IMR-90 (cell line): Measurements from ENCODE around the gene TMEM63C. TPM values are rescaled to one million over a fixed set of nuclear protein-coding genes. Genes with fewer than 3 reads are reported as not detected.

ENCODE experiments used
- ATAC-seq: fragments of 200-7000 bp; cut with Tn5 transposase; 2 replicates; pipeline ENCODE4 v1.9.1; 2020; ENCODE audit warnings: low read depth, mild to moderate bottlenecking, moderate library complexity
- BruUV-seq: library from RNA; stranded (reverse); fragments of 400-500 nt; replicated peaks from 2 replicates; lab custom pipeline; 2021; lab: Mats Ljungman, UMichigan
- CTCF ChIA-PET: fragments of 300-600 bp; formaldehyde crosslinking; extraction: SDS; loops from one replicate; lab custom pipeline; 2021; ENCODE audit warnings: antibody characterized with exemption; lab: Yijun Ruan, JAX
- POLR2A ChIA-PET: fragments of 300-600 bp; sonication (Branson Sonifier 250); formaldehyde crosslinking; loops from one replicate; lab custom pipeline; 2022; ENCODE audit warnings: antibody characterized with exemption; ENCODE audit not compliant: unreplicated experiment; lab: Charles Lee
- DNase-seq: peaks from one replicate; pipeline ENCODE4 v3.0.0; 2013
- H2AFZ ChIP-seq: replicated peaks from 2 replicates; pipeline ENCODE3; 2013; ENCODE audit warnings: low read length, mild to moderate bottlenecking; ENCODE audit not compliant: poor library complexity
- H2AK5ac ChIP-seq: 2 replicates; pipeline ENCODE4 v1.6.1; 2013; ENCODE audit warnings: low read depth, low read length, inconsistent platforms
- H2AK9ac ChIP-seq: replicated peaks from 2 replicates; pipeline ENCODE3; 2013; ENCODE audit warnings: mild to moderate bottlenecking, low read depth, low read length, moderate library complexity; ENCODE audit not compliant: poor library complexity
- H2BK120ac ChIP-seq: 2 replicates; pipeline ENCODE4 v1.6.1; 2013; ENCODE audit warnings: low read depth, low read length, inconsistent platforms
- H2BK15ac ChIP-seq: 3 replicates; pipeline ENCODE4 v1.6.1; 2013; ENCODE audit warnings: low read depth, low read length, inconsistent platforms
- H2BK20ac ChIP-seq: 2 replicates; pipeline ENCODE4 v1.6.1; 2013; ENCODE audit warnings: low read depth, mild to moderate bottlenecking, inconsistent platforms, low read length, moderate library complexity
- H2BK5ac ChIP-seq: 2 replicates; pipeline ENCODE4 v1.6.1; 2013; ENCODE audit warnings: mild to moderate bottlenecking, low read depth, low read length, inconsistent platforms; ENCODE audit not compliant: poor library complexity, severe bottlenecking
- H3K14ac ChIP-seq: replicated peaks from 2 replicates; pipeline ENCODE4 v1.6.1; 2013; ENCODE audit warnings: low read depth, low read length, inconsistent platforms
- H3K18ac ChIP-seq: 2 replicates; pipeline ENCODE4 v1.6.1; 2013; ENCODE audit warnings: low read depth, low read length, control low read depth
- H3K23ac ChIP-seq: 2 replicates; pipeline ENCODE4 v1.6.1; 2013; ENCODE audit warnings: low read depth, low read length, inconsistent platforms
- H3K27ac ChIP-seq: 2 replicates; pipeline ENCODE4 v1.5.1; 2013; ENCODE audit warnings: mild to moderate bottlenecking, control low read depth, low read length; ENCODE audit not compliant: insufficient read depth
- H3K27me3 ChIP-seq: 2 replicates; pipeline ENCODE4 v1.6.1; 2013; ENCODE audit warnings: low read length; ENCODE audit not compliant: control insufficient read depth, insufficient read depth
- H3K36me3 ChIP-seq: 2 replicates; pipeline ENCODE4 v1.6.1; 2013; ENCODE audit warnings: low read length, mixed read lengths; ENCODE audit not compliant: control insufficient read depth, insufficient read depth
- H3K4ac ChIP-seq: 2 replicates; pipeline ENCODE4 v1.6.1; 2013; ENCODE audit warnings: low read depth, low read length, inconsistent platforms
- H3K4me1 ChIP-seq: 2 replicates; pipeline ENCODE4 v1.6.1; 2013; ENCODE audit warnings: low read length, mixed read lengths; ENCODE audit not compliant: control insufficient read depth, insufficient read depth
- H3K4me2 ChIP-seq: 2 replicates; pipeline ENCODE4 v1.6.1; 2013; ENCODE audit warnings: low read depth, mild to moderate bottlenecking, control low read depth, low read length, moderate library complexity
- H3K4me3 ChIP-seq: 2 replicates; pipeline ENCODE4 v1.5.1; 2013; ENCODE audit warnings: low read depth, mild to moderate bottlenecking, control low read depth, low read length, moderate library complexity; ENCODE audit not compliant: insufficient read depth
- H3K56ac ChIP-seq: 2 replicates; pipeline ENCODE4 v1.6.1; 2013; ENCODE audit warnings: low read length, inconsistent platforms; ENCODE audit not compliant: insufficient read depth; ENCODE audit errors: extremely low read depth
- H3K79me1 ChIP-seq, 2 experiments: 2 replicates each; pipeline ENCODE4 v1.6.1; 2013; ENCODE audit warnings: low read length in 2 of 2, inconsistent platforms in 1 of 2, low read depth in 1 of 2
- H3K9ac ChIP-seq: 2 replicates; pipeline ENCODE4 v1.6.1; 2013; ENCODE audit warnings: low read depth, low read length, control low read depth
- H3K9me1 ChIP-seq: 2 replicates; pipeline ENCODE4 v1.6.1; 2013; ENCODE audit warnings: low read length, inconsistent platforms; ENCODE audit not compliant: insufficient read depth
- H3K9me3 ChIP-seq: 2 replicates; pipeline ENCODE4 v1.6.1; 2013; ENCODE audit warnings: low read length; ENCODE audit not compliant: control insufficient read depth, insufficient read depth
- H4K20me1 ChIP-seq: 2 replicates; pipeline ENCODE4 v1.6.1; 2013; ENCODE audit warnings: low read length, inconsistent platforms; ENCODE audit not compliant: insufficient read depth
- H4K5ac ChIP-seq: 2 replicates; pipeline ENCODE4 v1.6.1; 2013; ENCODE audit warnings: mild to moderate bottlenecking, low read depth, low read length, control low read depth
- H4K8ac ChIP-seq, 2 experiments: 2 replicates each; pipeline ENCODE4 v1.6.1; 2013; ENCODE audit warnings: low read depth in 2 of 2, low read length in 2 of 2, control low read depth in 1 of 2, inconsistent platforms in 1 of 2
- H4K91ac ChIP-seq: 2 replicates; pipeline ENCODE4 v1.6.1; 2013; ENCODE audit warnings: low read depth, low read length, inconsistent platforms; ENCODE audit not compliant: insufficient read depth
- BHLHE40 ChIP-seq: fragments of 150-350 bp; IDR thresholded peaks from 2 replicates; pipeline ENCODE4 v1.6.1; 2016; ENCODE audit warnings: mild to moderate bottlenecking, low read depth, low read length
- MAFK ChIP-seq: IDR thresholded peaks from 2 replicates; pipeline ENCODE4 v1.6.1; 2012; ENCODE audit warnings: low read depth, low read length, improper control_type of control experiment
- MAZ ChIP-seq: IDR thresholded peaks from 2 replicates; pipeline ENCODE4 v1.6.1; 2012; ENCODE audit warnings: low read depth, mild to moderate bottlenecking, low read length, improper control_type of control experiment, moderate library complexity, borderline replicate concordance
- MXI1 ChIP-seq: IDR thresholded peaks from 2 replicates; pipeline ENCODE4 v1.6.1; 2012; ENCODE audit warnings: low read depth, mild to moderate bottlenecking, low read length, moderate library complexity, borderline replicate concordance
- NFE2L2 ChIP-seq: fragments of 150-350 bp; IDR thresholded peaks from 2 replicates; pipeline ENCODE4 v1.6.1; 2016; ENCODE audit warnings: low read depth, mild to moderate bottlenecking, low read length
- RCOR1 ChIP-seq: IDR thresholded peaks from 2 replicates; pipeline ENCODE4 v1.6.1; 2012; ENCODE audit warnings: mild to moderate bottlenecking, low read length, improper control_type of control experiment; ENCODE audit not compliant: insufficient replicate concordance
- WGBS, 2 experiments: methylation state at CpG; one replicate each; pipeline versions ENCODE4 v1.1.5 to v1.1.7; 2013; ENCODE audit warnings: missing lambda C conversion rate in 2 of 2; ENCODE audit not compliant: insufficient read length in 1 of 2; ENCODE audit errors: extremely low coverage in 2 of 2; 5-methylcytosine and 5-hydroxymethylcytosine counted together
- dilution Hi-C: fragments of 300-500 bp; cut with HindIII; formaldehyde crosslinking; loops from one replicate; pipeline ENCODE4 v1.14.3; 2018; ENCODE audit warnings: low sequenced_read_pairs; ENCODE audit not compliant: unreplicated experiment
- in situ Hi-C: fragments of 300-500 bp; cut with MboI; formaldehyde crosslinking; loops from 3 replicates; pipeline ENCODE4 v1.14.3; 2019; ENCODE audit warnings: low sequenced_read_pairs, inconsistent platforms, mixed read lengths
- intact Hi-C: fragments of 100-400 bp; cut with micrococcal nuclease; formaldehyde crosslinking; loops from 2 replicates; pipeline ENCODE4 v1.10.0; 2022
- polyA plus RNA-seq, 3 experiments: library from polyadenylated mRNA; depleted of rRNA; stranded (reverse); fragments of >200 nt; gene quantifications; 2 replicates each; pipeline ENCODE4 v1.2.3, GENCODE V29; 2012; ENCODE audit warnings: low replicate concordance in 1 of 3
- total RNA-seq: library from RNA; depleted of rRNA; stranded (reverse); fragments of >200 nt; gene quantifications from 2 replicates; pipeline ENCODE4 v1.2.3, GENCODE V29; 2012
- TF ChIP-seq, protein P1 (sequence below): conservative IDR thresholded peaks from 2 replicates; pipeline ENCODE4 v1.5.1; 2012; ENCODE audit warnings: mild to moderate bottlenecking, low read depth, low read length, improper control_type of control experiment
- TF ChIP-seq, protein P2 (sequence below): fragments of 150-350 bp; IDR thresholded peaks from 2 replicates; pipeline ENCODE4 v1.6.1; 2016; ENCODE audit warnings: low read depth, mild to moderate bottlenecking, low read length, moderate library complexity, borderline replicate concordance

TMEM63C gene
- total and polyA plus RNA-seq, 2 of the 4 experiments (the other 2 are of a cell fraction): under 0.01 TPM; not detected in 1

DNA sequence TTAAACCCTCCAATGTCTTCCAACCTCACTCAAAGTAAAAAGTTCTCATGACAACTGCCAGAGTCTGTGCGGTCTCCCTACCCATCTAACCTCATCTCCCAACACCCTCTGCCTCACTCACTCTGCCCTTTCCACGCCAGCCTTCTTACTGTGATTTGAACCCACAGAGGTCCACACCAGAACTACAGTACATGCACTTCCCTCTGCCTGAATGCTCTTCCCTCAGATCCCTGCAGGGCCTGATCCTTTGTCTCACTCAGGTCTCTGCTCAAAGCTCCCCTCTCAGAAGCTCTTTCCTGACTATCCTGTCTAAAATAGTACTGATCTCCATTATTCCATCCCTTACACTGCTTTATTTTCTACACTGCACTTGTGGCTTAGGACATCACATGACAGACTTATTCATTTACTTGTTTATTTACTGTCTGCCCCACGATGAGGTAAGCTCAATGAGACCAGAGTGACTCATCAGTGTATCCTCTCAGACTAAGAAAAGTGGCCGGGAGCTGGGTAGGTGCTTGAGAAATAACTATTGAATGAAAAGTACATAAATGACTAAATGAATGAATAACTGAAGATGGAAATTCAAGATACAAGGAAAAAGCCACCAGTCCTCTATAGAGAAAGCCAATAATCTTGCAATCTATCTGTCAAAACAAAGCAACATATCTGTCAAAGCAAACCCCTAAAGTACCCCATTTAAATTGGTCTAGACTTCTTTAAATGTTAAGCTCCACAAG, 122.0 kb downstream of the TMEM63C start (continued):
- TF ChIP-seq MXI1: no peak
- peak; percentile 67; the same call in 1 of the 2 replicates for TF ChIP-seq NFE2L2

DNA sequence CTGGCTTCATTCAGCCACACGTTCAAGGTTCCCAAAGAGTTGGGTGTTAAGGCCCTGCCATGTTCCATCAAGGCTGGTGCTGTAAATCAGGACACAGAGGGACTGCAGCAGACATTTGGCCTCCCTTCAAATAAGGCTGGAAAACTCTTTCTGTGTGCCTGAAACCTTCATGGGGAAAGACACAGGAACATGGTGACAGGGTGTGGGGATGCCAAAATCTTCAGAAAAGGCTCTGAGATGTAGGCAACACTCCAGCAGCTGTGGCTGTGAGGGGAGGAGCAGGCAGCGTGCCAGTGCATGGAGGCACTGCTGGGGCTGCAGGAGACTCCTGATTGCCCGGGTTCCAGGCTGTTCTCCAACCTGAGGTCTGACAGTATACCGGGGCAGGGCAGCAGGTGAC, 124.1 kb downstream of the TMEM63C start:
- no peak overlapping the region for H2AFZ ChIP-seq
- H3K9ac ChIP-seq: no peak overlapping the region
- no peak overlapping the region for H2BK5ac ChIP-seq
- peaks cover 9% of the 10 kb centered on the region; the same call in 1 of the 2 replicates for H4K20me1 ChIP-seq
- 80% methylated on average over 1 of the region's 4 CpGs; no CpG with 5 or more reads in 1 of the 2 experiments for WGBS, 2 experiments
- no TSS peak for BruUV-seq
- H3K4me3 ChIP-seq: no peak overlapping the region
- no peak overlapping the region for H4K8ac ChIP-seq
- H3K4me2 ChIP-seq: no peak overlapping the region
- no peak overlapping the region for H2AK9ac ChIP-seq
- H3K23ac ChIP-seq: no peak overlapping the region
- dilution Hi-C loops: no loop called here
- H4K91ac ChIP-seq: no peak overlapping the region
- TF ChIP-seq MAFK (no peak), RCOR1 (no peak), BHLHE40 (no peak), MXI1 (no peak), MAZ (no peak)
- TF ChIP-seq, protein P1, sequence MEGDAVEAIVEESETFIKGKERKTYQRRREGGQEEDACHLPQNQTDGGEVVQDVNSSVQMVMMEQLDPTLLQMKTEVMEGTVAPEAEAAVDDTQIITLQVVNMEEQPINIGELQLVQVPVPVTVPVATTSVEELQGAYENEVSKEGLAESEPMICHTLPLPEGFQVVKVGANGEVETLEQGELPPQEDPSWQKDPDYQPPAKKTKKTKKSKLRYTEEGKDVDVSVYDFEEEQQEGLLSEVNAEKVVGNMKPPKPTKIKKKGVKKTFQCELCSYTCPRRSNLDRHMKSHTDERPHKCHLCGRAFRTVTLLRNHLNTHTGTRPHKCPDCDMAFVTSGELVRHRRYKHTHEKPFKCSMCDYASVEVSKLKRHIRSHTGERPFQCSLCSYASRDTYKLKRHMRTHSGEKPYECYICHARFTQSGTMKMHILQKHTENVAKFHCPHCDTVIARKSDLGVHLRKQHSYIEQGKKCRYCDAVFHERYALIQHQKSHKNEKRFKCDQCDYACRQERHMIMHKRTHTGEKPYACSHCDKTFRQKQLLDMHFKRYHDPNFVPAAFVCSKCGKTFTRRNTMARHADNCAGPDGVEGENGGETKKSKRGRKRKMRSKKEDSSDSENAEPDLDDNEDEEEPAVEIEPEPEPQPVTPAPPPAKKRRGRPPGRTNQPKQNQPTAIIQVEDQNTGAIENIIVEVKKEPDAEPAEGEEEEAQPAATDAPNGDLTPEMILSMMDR: no peak
- TF ChIP-seq, protein P2, sequence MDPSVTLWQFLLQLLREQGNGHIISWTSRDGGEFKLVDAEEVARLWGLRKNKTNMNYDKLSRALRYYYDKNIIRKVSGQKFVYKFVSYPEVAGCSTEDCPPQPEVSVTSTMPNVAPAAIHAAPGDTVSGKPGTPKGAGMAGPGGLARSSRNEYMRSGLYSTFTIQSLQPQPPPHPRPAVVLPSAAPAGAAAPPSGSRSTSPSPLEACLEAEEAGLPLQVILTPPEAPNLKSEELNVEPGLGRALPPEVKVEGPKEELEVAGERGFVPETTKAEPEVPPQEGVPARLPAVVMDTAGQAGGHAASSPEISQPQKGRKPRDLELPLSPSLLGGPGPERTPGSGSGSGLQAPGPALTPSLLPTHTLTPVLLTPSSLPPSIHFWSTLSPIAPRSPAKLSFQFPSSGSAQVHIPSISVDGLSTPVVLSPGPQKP: no peak
- peak overlapping the region; percentile 4; the same call in 1 of the 2 replicates for H2BK120ac ChIP-seq
- H2BK15ac ChIP-seq: peak overlapping the region; percentile 30; the same call in 1 of the 3 replicates
- intact Hi-C loops: no loop called here
- ATAC-seq (no peak), DNase-seq (no peak)
- CTCF ChIA-PET: no interaction called here
- peaks cover 6 to 19% of the 10 kb centered on the region in 2 experiments for H3K79me1 ChIP-seq
- no peaks in the 10 kb centered on the region for H3K27me3 ChIP-seq
- no peak overlapping the region for H3K14ac ChIP-seq
- H3K36me3 ChIP-seq: no peaks in the 10 kb centered on the region
- H3K9me3 ChIP-seq: no peaks in the 10 kb centered on the region
- peak overlapping the region; percentile 1; the same call in 1 of the 2 replicates for H2AK5ac ChIP-seq
- H3K4me1 ChIP-seq: peaks cover 12% of the 10 kb centered on the region
- peaks cover 15% of the 10 kb centered on the region for H3K9me1 ChIP-seq
- H3K27ac ChIP-seq: no peak overlapping the region
- peak overlapping the region; percentile 12; the same call in 1 of the 2 replicates for H3K4ac ChIP-seq
- no peak overlapping the region for H3K56ac ChIP-seq
- no peak overlapping the region for H4K5ac ChIP-seq
- peak overlapping the region; percentile 21; the same call in 1 of the 2 replicates for H2BK20ac ChIP-seq
- in situ Hi-C loops: loop anchor here (25.0 kb wide), 1 partner anchor 418 kb away; no protein-coding TSS in a partner anchor
- POLR2A ChIA-PET: no interaction called here
- no peak overlapping the region for H3K18ac ChIP-seq
